Heart right ventricle (tissue), 16 donors: Measurements from ENCODE around the gene TENM4. TPM values are rescaled to one million over a fixed set of nuclear protein-coding genes. Genes with fewer than 3 reads are reported as not detected.
A peak's percentile ranks its signal among the peaks of the same experiment; 100 is the strongest.

ENCODE experiments used
- ATAC-seq, 8 donors: fragments of 200-7000 bp; cut with Tn5 transposase; one replicate each; pipeline ENCODE4 v1.9.1; 2020; ENCODE audit warnings: mild to moderate bottlenecking in 8 of 8, moderate library complexity in 8 of 8, moderate number of reproducible peaks in 1 of 8
- DNase-seq, 2 donors: peaks; one replicate each; pipeline ENCODE4 v3.0.0-alpha.2; 2020
- H3K27ac ChIP-seq, 10 donors: fragments of 200-600 bp; sonication (generic) in 2 of 10; one replicate each; pipeline versions ENCODE4 v1.5.0 to v1.8.0; 2020 to 2022; ENCODE audit warnings: mild to moderate bottlenecking in 3 of 10
- H3K27me3 ChIP-seq, 7 donors: fragments of 200-600 bp; one replicate each; pipeline ENCODE4 v1.8.0; 2021 to 2022; ENCODE audit warnings: mild to moderate bottlenecking in 2 of 7
- H3K36me3 ChIP-seq, 9 donors: fragments of 200-600 bp; sonication (generic) in 1 of 9; one replicate each; pipeline versions ENCODE4 v1.5.0 to v1.8.0; 2020 to 2022; ENCODE audit warnings: mild to moderate bottlenecking in 2 of 9
- H3K4me1 ChIP-seq, 9 donors: fragments of 200-600 bp; sonication (generic) in 1 of 9; one replicate each; pipeline versions ENCODE4 v1.5.0 to v1.8.0; 2020 to 2022; ENCODE audit warnings: mild to moderate bottlenecking in 4 of 9
- H3K4me3 ChIP-seq, 10 donors: fragments of 200-600 bp; sonication (generic) in 2 of 10; one replicate each; pipeline versions ENCODE4 v1.5.0 to v1.8.0; 2020 to 2022; ENCODE audit warnings: mild to moderate bottlenecking in 7 of 10, moderate library complexity in 2 of 10
- H3K9me3 ChIP-seq, 11 donors: fragments of 200-600 bp in 10 of 11; sonication (generic) in 2 of 11; one replicate each; pipeline versions ENCODE4 v1.5.0 to v1.8.0; 2013 to 2022; ENCODE audit warnings: mild to moderate bottlenecking in 2 of 11, control low read depth in 1 of 11, moderate library complexity in 1 of 11
- WGBS, 2 donors: extraction: QIAGEN DNeasy Blood & Tissue Kit; methylation state at CpG; one replicate each; pipeline ENCODE4 v1.1.7; 2013; ENCODE audit warnings: inconsistent platforms in 1 of 2; 5-methylcytosine and 5-hydroxymethylcytosine counted together
- intact Hi-C, 10 donors: fragments of 100-400 bp; cut with DNase I; formaldehyde crosslinking; loops; one replicate each; pipeline versions ENCODE4 v1.11.1 to v1.14.2; 2022
- polyA plus RNA-seq, 2 donors: library from polyadenylated mRNA; stranded (reverse); fragments of 200-250 nt; gene quantifications; one replicate each; pipeline ENCODE4 v1.2.3, GENCODE V29; 2013
- total RNA-seq, 10 donors: library from RNA; stranded (reverse); fragmentation: NEBNext Ultra II Directional in 3 of 10; extraction: Animal tissue kit (Norgen Biotek cat#: 25700) in 3 of 10; gene quantifications; one replicate each; pipeline versions ENCODE4 v1.2.1 to v1.2.4, GENCODE V29; 2021 to 2023
- TF ChIP-seq, protein P1 (sequence below), 9 donors: fragments of 200-600 bp; sonication (generic) in 2 of 9; IDR thresholded peaks; one replicate each; pipeline versions ENCODE4 v1.5.0 to v1.8.0; 2021 to 2022; ENCODE audit warnings: antibody characterized with exemption in 9 of 9, mild to moderate bottlenecking in 5 of 9, moderate library complexity in 1 of 9
- donor health status: Arrhythmogenic right ventricular cardiomyopathy.
- donor health status: ischemic (EF 13 %, LVEDD 7.1; RV severe dilation, severe dysfunction).
- donor health status: healthy with polysubstance abuse.
- donor health status: DM: no; HTN: yes; CAD: no.
- donor health status: DM: no; HTN: no; CAD: no.
- donor health status: ischemic (EF 25% LVEDD 6.9; RV normal size, moderate dysfunction).
- donor health status: ischemic (EF 25% LVEDD 5.7; RV mildly dilated, moderate dysfunction).
- donor health status: healthy.
- donor health status: DM: yes; HTN: yes; CAD: no.
- donor health status: Ischemic cardiomyopathy.
- donor health status: ischemic (EF 35%, LVEDD 5.7; RV mildly dilated, moderate dysfunction).
- donor health status: nonischemic (EF 11% LVEDD 7.7; RV severe dilation, severe dysfunction).
- donor health status: DM: yes; HTN: yes; CAD: no.
- donor health status: PGD.
- donor health status: ischemic (EF 29% LVEDD 5.4; RV normal size, mild dysfunction).
- donor health status: nonischemic (EF 23%, LVEDD 6.1; RV moderate dilation, normal function).

TENM4 gene
- total and polyA plus RNA-seq, 12 donors: 0.10 to 3.6 (median 0.91) TPM

DNA sequence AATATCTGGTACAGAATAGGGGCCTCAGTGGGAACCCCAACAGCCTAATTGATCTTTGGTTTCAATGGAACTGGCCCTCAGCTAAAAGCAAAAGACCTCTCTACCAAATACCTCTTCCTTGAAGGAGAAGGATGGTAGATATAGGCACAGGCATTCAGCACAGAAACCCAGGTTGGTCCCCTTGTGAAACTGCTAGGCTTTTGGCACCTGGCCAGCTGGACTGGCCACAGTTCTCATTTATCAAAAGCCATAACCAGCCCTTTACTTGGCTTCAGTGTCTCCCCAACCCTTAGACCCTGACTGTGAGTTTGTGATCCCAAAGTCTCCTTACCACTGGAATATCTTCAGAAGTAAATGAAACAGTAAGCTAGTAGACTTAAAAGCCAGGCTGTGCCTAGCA is 152.9 kb downstream of the TENM4 start:
- intact Hi-C loops: no loop called here
- Histone ChIP-seq H3K9me3 (peaks cover 0 to 12% (median 0%) of the 10 kb centered on the region in 11 donors), H3K4me1 (no peaks in the 10 kb centered on the region), H3K4me3 (no peak overlapping the region), H3K36me3 (no peaks in the 10 kb centered on the region), H3K27me3 (peaks cover 0 to 4% (median 0%) of the 10 kb centered on the region in 7 donors), H3K27ac (no peak overlapping the region)
- DNase-seq (no peak), ATAC-seq (no peak)
- TF ChIP-seq, protein P1, sequence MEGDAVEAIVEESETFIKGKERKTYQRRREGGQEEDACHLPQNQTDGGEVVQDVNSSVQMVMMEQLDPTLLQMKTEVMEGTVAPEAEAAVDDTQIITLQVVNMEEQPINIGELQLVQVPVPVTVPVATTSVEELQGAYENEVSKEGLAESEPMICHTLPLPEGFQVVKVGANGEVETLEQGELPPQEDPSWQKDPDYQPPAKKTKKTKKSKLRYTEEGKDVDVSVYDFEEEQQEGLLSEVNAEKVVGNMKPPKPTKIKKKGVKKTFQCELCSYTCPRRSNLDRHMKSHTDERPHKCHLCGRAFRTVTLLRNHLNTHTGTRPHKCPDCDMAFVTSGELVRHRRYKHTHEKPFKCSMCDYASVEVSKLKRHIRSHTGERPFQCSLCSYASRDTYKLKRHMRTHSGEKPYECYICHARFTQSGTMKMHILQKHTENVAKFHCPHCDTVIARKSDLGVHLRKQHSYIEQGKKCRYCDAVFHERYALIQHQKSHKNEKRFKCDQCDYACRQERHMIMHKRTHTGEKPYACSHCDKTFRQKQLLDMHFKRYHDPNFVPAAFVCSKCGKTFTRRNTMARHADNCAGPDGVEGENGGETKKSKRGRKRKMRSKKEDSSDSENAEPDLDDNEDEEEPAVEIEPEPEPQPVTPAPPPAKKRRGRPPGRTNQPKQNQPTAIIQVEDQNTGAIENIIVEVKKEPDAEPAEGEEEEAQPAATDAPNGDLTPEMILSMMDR (IDR thresholded peaks at IDR 0.05): no peak

GRCh38 chr11:79285756-79286155 is 155.1 kb downstream of the TENM4 start:
- TF ChIP-seq, protein P1 (IDR thresholded peaks at IDR 0.05): no peak
- Histone ChIP-seq H3K9me3 (peaks cover 0 to 15% (median 0%) of the 10 kb centered on the region in 11 donors), H3K4me1 (no peaks in the 10 kb centered on the region), H3K27me3 (peaks cover 0 to 5% (median 0%) of the 10 kb centered on the region in 7 donors), H3K36me3 (no peaks in the 10 kb centered on the region), H3K27ac (no peak overlapping the region), H3K4me3 (no peak overlapping the region)
- 73 to 81% methylated on average over 2 of the region's 2 CpGs for WGBS, 2 donors
- intact Hi-C loops: no loop called here
- DNase-seq: no peak
- ATAC-seq: no peak

- 54 to 60% methylated on average over 2 of the region's 2 CpGs for WGBS, 2 donors
Observed at GRCh38 chr11:79276736-79277325, 164.0 kb downstream of the TENM4 start.

GRCh38 chr11:79274636-79275331 is 166.0 kb downstream of the TENM4 start:
- WGBS, 2 donors: 59 to 74% methylated on average over 9 of the region's 9 CpGs
- H3K27me3 ChIP-seq: no peaks in the 10 kb centered on the region
- no peaks in the 10 kb centered on the region for H3K9me3 ChIP-seq
- ATAC-seq: peak in 1 of 8 donors; percentile 36
- TF ChIP-seq, protein P1 (IDR thresholded peaks at IDR 0.05): no peak
- no peak overlapping the region for H3K4me3 ChIP-seq
- intact Hi-C loops: no loop called here
- no peaks in the 10 kb centered on the region for H3K36me3 ChIP-seq
- no peak overlapping the region for H3K27ac ChIP-seq
- no peak for DNase-seq
- peaks cover 0 to 16% (median 0%) of the 10 kb centered on the region in 9 donors for H3K4me1 ChIP-seq

More at GRCh38 chr11:79276736-79277325, 164.0 kb downstream of the TENM4 start:
- Histone ChIP-seq H3K36me3 (no peaks in the 10 kb centered on the region), H3K9me3 (no peaks in the 10 kb centered on the region), H3K4me1 (peaks cover 0 to 16% (median 0%) of the 10 kb centered on the region in 9 donors), H3K27ac (no peak overlapping the region), H3K4me3 (no peak overlapping the region), H3K27me3 (peaks cover 0 to 3% (median 0%) of the 10 kb centered on the region in 7 donors)
- TF ChIP-seq, protein P1 (IDR thresholded peaks at IDR 0.05): no peak
- DNase-seq (no peak), ATAC-seq (peak in 2 of 8 donors; percentile 33 to 58)
- intact Hi-C loops: no loop called here
